Ectodermal cell (in vitro differentiated cells): ENCODE results near the gene CHST11.

Experiments
- H3K27ac ChIP-seq: 2 replicates; pipeline ENCODE4 v1.7.0; 2013; ENCODE audit warnings: mild to moderate bottlenecking, low read depth, low read length; ENCODE audit not compliant: insufficient read depth, poor library complexity, severe bottlenecking
- H3K27me3 ChIP-seq: 2 replicates; pipeline ENCODE4 v1.7.0; 2013; ENCODE audit warnings: mild to moderate bottlenecking, low read length; ENCODE audit not compliant: insufficient read depth, control insufficient read depth, poor library complexity, severe bottlenecking
- H3K36me3 ChIP-seq: one replicate; pipeline ENCODE4 v1.7.0; 2013; ENCODE audit warnings: low read length; ENCODE audit not compliant: control insufficient read depth, insufficient read depth
- H3K4me1 ChIP-seq: one replicate; pipeline ENCODE4 v1.7.0; 2013; ENCODE audit warnings: low read length; ENCODE audit not compliant: control insufficient read depth, insufficient read depth
- H3K4me3 ChIP-seq: 2 replicates; pipeline ENCODE4 v1.7.0; 2013; ENCODE audit warnings: low read depth, low read length, control low read depth; ENCODE audit not compliant: insufficient read depth
- H3K9me3 ChIP-seq: 2 replicates; pipeline ENCODE4 v1.7.0; 2013; ENCODE audit warnings: mild to moderate bottlenecking, low read length, moderate library complexity; ENCODE audit not compliant: control insufficient read depth
- WGBS, 2 experiments: methylation state at CpG; one replicate each; pipeline ENCODE4 v1.1.7; 2013; ENCODE audit warnings: missing lambda C conversion rate in 2 of 2; 5-methylcytosine and 5-hydroxymethylcytosine counted together

CHST11 gene

GRCh38 chr12:104786352-104786751 is 329.6 kb downstream of the CHST11 start:
- Histone ChIP-seq H3K4me1 (peaks cover 14% of the 10 kb centered on the region), H3K4me3 (no peak overlapping the region), H3K36me3 (no peaks in the 10 kb centered on the region), H3K27me3 (no peaks in the 10 kb centered on the region), H3K27ac (no peak overlapping the region), H3K9me3 (no peaks in the 10 kb centered on the region)
- 95 to 96% methylated on average over 5 of the region's 5 CpGs for WGBS, 2 experiments

GRCh38 chr12:104788840-104789271 is 332.1 kb downstream of the CHST11 start:
- H3K27ac ChIP-seq = no peak overlapping the region
- H3K36me3 ChIP-seq = no peaks in the 10 kb centered on the region
- H3K4me3 ChIP-seq = no peak overlapping the region
- H3K9me3 ChIP-seq = no peaks in the 10 kb centered on the region
- peaks cover 14% of the 10 kb centered on the region for H3K4me1 ChIP-seq
- no peaks in the 10 kb centered on the region for H3K27me3 ChIP-seq

- no peak overlapping the region for H3K4me3 ChIP-seq
- H3K4me1 ChIP-seq = peaks cover 9% of the 10 kb centered on the region
- H3K27ac ChIP-seq = no peak overlapping the region
- no peaks in the 10 kb centered on the region for H3K27me3 ChIP-seq
- H3K9me3 ChIP-seq = no peaks in the 10 kb centered on the region
- 45 to 48% methylated on average over 19 of the region's 19 CpGs for WGBS, 2 experiments
- no peaks in the 10 kb centered on the region for H3K36me3 ChIP-seq
Observed at GRCh38 chr12:104790296-104791125, 333.8 kb downstream of the CHST11 start.

GRCh38 chr12:104792570-104792969 is 335.8 kb downstream of the CHST11 start:
- 92 to 93% methylated on average over 4 of the region's 4 CpGs for whole genome bisulfite sequencing, 2 experiments
- Histone ChIP-seq H3K27me3 (no peaks in the 10 kb centered on the region), H3K9me3 (no peaks in the 10 kb centered on the region), H3K4me1 (peaks cover 9% of the 10 kb centered on the region), H3K27ac (no peak overlapping the region), H3K36me3 (no peaks in the 10 kb centered on the region), H3K4me3 (no peak overlapping the region)

GRCh38 chr12:104793285-104793684 is 336.5 kb downstream of the CHST11 start:
- Histone ChIP-seq H3K4me3 (no peak overlapping the region), H3K4me1 (peaks cover 9% of the 10 kb centered on the region), H3K27ac (no peak overlapping the region), H3K36me3 (no peaks in the 10 kb centered on the region), H3K9me3 (no peaks in the 10 kb centered on the region), H3K27me3 (no peaks in the 10 kb centered on the region)
- 89 to 95% methylated on average over 3 of the region's 3 CpGs for WGBS, 2 experiments

- Histone ChIP-seq H3K4me1 (peaks cover 8% of the 10 kb centered on the region), H3K9me3 (no peaks in the 10 kb centered on the region), H3K27ac (no peak overlapping the region), H3K36me3 (no peaks in the 10 kb centered on the region), H3K27me3 (no peaks in the 10 kb centered on the region), H3K4me3 (no peak overlapping the region)
- 86 to 100% methylated on average over 1 of the region's 1 CpG for WGBS, 2 experiments
Observed at GRCh38 chr12:104793968-104794367, 337.2 kb downstream of the CHST11 start.

- no peaks in the 10 kb centered on the region for H3K36me3 ChIP-seq
- no peaks in the 10 kb centered on the region for H3K9me3 ChIP-seq
- H3K4me1 ChIP-seq = no peaks in the 10 kb centered on the region
- H3K27me3 ChIP-seq = no peaks in the 10 kb centered on the region
- no peak overlapping the region for H3K4me3 ChIP-seq
- H3K27ac ChIP-seq = no peak overlapping the region
Observed at GRCh38 chr12:104796475-104796862, 339.7 kb downstream of the CHST11 start.

- 93 to 100% methylated on average over 1 of the region's 1 CpG for WGBS, 2 experiments
- Histone ChIP-seq H3K27ac (no peak overlapping the region), H3K4me3 (no peak overlapping the region), H3K4me1 (no peaks in the 10 kb centered on the region), H3K9me3 (no peaks in the 10 kb centered on the region), H3K36me3 (no peaks in the 10 kb centered on the region), H3K27me3 (no peaks in the 10 kb centered on the region)
Observed at GRCh38 chr12:104799458-104799857, 342.7 kb downstream of the CHST11 start.

- Histone ChIP-seq H3K4me3 (no peak overlapping the region), H3K36me3 (no peaks in the 10 kb centered on the region), H3K27me3 (no peaks in the 10 kb centered on the region), H3K27ac (no peak overlapping the region), H3K9me3 (no peaks in the 10 kb centered on the region), H3K4me1 (no peaks in the 10 kb centered on the region)
- 89 to 96% methylated on average over 4 of the region's 4 CpGs for WGBS, 2 experiments
Observed at GRCh38 chr12:104801005-104801404, 344.3 kb downstream of the CHST11 start.

GRCh38 chr12:104801427-104801826 is 344.7 kb downstream of the CHST11 start:
- Histone ChIP-seq H3K27ac (no peak overlapping the region), H3K4me3 (no peak overlapping the region)

More at GRCh38 chr12:104801427-104801826, 344.7 kb downstream of the CHST11 start:
- no peaks in the 10 kb centered on the region for H3K9me3 ChIP-seq
- H3K36me3 ChIP-seq = no peaks in the 10 kb centered on the region
- no peaks in the 10 kb centered on the region for H3K27me3 ChIP-seq
- H3K4me1 ChIP-seq = no peaks in the 10 kb centered on the region
